Measurements from ENCODE around the gene OR52D1.

OR52D1 gene

GRCh38 chr11:5488385-5488784 is at the start of gene OR52D1:
TSS of gene OR52D1 (plus strand) at chr11:5488685. CDS start at chr11:5488707, 22 bp downstream.
- DNase-seq (ENCODE audit: low spot score), result no peak

GRCh38 chr11:5441414-5441813 is 47.1 kb upstream of the OR52D1 start, which contains the start of gene OR51I1:
TSS of gene OR51I1 (minus strand) at chr11:5441514. CDS start at chr11:5441514, 0 bp downstream.
- no peak for DNase-seq (ENCODE audit: low spot score)

- no peak for DNase-seq (ENCODE audit: low spot score)
Measured at GRCh38 chr11:5443835-5444393, 44.6 kb upstream of the OR52D1 start.

- no peak for DNase-seq (ENCODE audit: low spot score)
Measured at GRCh38 chr11:5449023-5449422, 39.5 kb upstream of the OR52D1 start, which contains the start of gene OR51I2. TSS of gene OR51I2 (plus strand) at chr11:5449323. CDS start at chr11:5453489, 4,166 bp downstream.

GRCh38 chr11:5449432-5449831 is 39.1 kb upstream of the OR52D1 start:
- DNase-seq (ENCODE audit: low spot score), result no peak

GRCh38 chr11:5460983-5461621 is 27.4 kb upstream of the OR52D1 start:
- no peak for DNase-seq (ENCODE audit: low spot score)

GRCh38 chr11:5467527-5467926 is 21.0 kb upstream of the OR52D1 start:
- DNase-seq (ENCODE audit: low spot score), result no peak

- DNase-seq (ENCODE audit: low spot score), result no peak
Measured at GRCh38 chr11:5473921-5474320, 14.6 kb upstream of the OR52D1 start.

GRCh38 chr11:5476186-5476819 is 12.2 kb upstream of the OR52D1 start:
- DNase-seq (ENCODE audit: low spot score), result peak; percentile 60

- no peak for DNase-seq (ENCODE audit: low spot score)
Measured at GRCh38 chr11:5486003-5486402, 2.5 kb upstream of the OR52D1 start.

- no peak for DNase-seq (ENCODE audit: low spot score)
Measured at GRCh38 chr11:5486421-5486820, 2.1 kb upstream of the OR52D1 start.

GRCh38 chr11:5488798-5489399 is 414 bp downstream of the OR52D1 start:
- no peak for DNase-seq (ENCODE audit: low spot score)

- DNase-seq (ENCODE audit: low spot score), result no peak
Measured at GRCh38 chr11:5489576-5490357, 1.3 kb downstream of the OR52D1 start.

- no peak for DNase-seq (ENCODE audit: low spot score)
Measured at GRCh38 chr11:5499671-5500070, 11.2 kb downstream of the OR52D1 start.

GRCh38 chr11:5500393-5500801 is 11.9 kb downstream of the OR52D1 start:
- no peak for DNase-seq (ENCODE audit: low spot score)

GRCh38 chr11:5504403-5504921 is 16.0 kb downstream of the OR52D1 start:
- no peak for DNase-seq (ENCODE audit: low spot score)

GRCh38 chr11:5505363-5506048 is 17.0 kb downstream of the OR52D1 start:
- no peak for DNase-seq (ENCODE audit: low spot score)

GRCh38 chr11:5507177-5507932 is 18.9 kb downstream of the OR52D1 start:
- DNase-seq (ENCODE audit: low spot score), result peak; percentile 8

GRCh38 chr11:5507933-5508305 is 19.4 kb downstream of the OR52D1 start:
- no peak for DNase-seq (ENCODE audit: low spot score)

- DNase-seq (ENCODE audit: low spot score), result no peak
Measured at GRCh38 chr11:5508605-5509004, 20.1 kb downstream of the OR52D1 start.

- no peak for DNase-seq (ENCODE audit: low spot score)
Measured at GRCh38 chr11:5509803-5510202, 21.3 kb downstream of the OR52D1 start, which contains the start of gene UBQLN3. TSS of gene UBQLN3 (minus strand) at chr11:5509957. CDS start at chr11:5509558, 399 bp downstream.
